KMS-11 (cell line): ENCODE measurements around the gene PRRC2B.
A peak's percentile ranks its signal among the peaks of the same experiment; 100 is the strongest.
"Not testable (repeated sequence)": the region's sequence is repeated elsewhere in the genome, so short reads cannot be mapped to it uniquely, and the experiment has no call there.

Experiments
- H2AFZ ChIP-seq: fragments of 200-600 bp; sonication (generic); 2 replicates; pipeline ENCODE4 v1.6.1; 2016; ENCODE audit warnings: antibody characterized with exemption, mixed run types, low read depth
- H3K27ac ChIP-seq: fragments of 200-600 bp; sonication (generic); 2 replicates; pipeline ENCODE4 v1.6.1; 2016; ENCODE audit warnings: mild to moderate bottlenecking, mixed run types
- H3K27me3 ChIP-seq: fragments of 200-600 bp; sonication (generic); 2 replicates; pipeline ENCODE4 v1.6.1; 2017; ENCODE audit warnings: mild to moderate bottlenecking, low read depth, mixed run types, moderate library complexity; ENCODE audit not compliant: insufficient read depth
- H3K36me3 ChIP-seq: fragments of 200-600 bp; sonication (generic); 2 replicates; pipeline ENCODE4 v1.6.1; 2017; ENCODE audit warnings: mild to moderate bottlenecking, mixed run types; ENCODE audit not compliant: insufficient read depth
- H3K4me1 ChIP-seq: fragments of 200-600 bp; sonication (generic); 2 replicates; pipeline ENCODE4 v1.6.1; 2016; ENCODE audit warnings: mild to moderate bottlenecking, low read depth, mixed run types; ENCODE audit not compliant: poor library complexity, severe bottlenecking
- H3K4me2 ChIP-seq: fragments of 200-600 bp; sonication (generic); 2 replicates; pipeline ENCODE4 v1.7.0; 2016; ENCODE audit warnings: mild to moderate bottlenecking, mixed run types
- H3K4me3 ChIP-seq: fragments of 200-600 bp; sonication (generic); IDR thresholded peaks from 2 replicates; pipeline ENCODE4 v1.6.1; 2017; ENCODE audit warnings: low read depth, low read length, mixed read lengths; ENCODE audit not compliant: insufficient read depth
- H3K79me2 ChIP-seq: fragments of 200-600 bp; sonication (generic); 2 replicates; pipeline ENCODE4 v1.6.1; 2016; ENCODE audit warnings: low read depth, mixed run types; ENCODE audit not compliant: insufficient read depth
- H3K9ac ChIP-seq: fragments of 200-600 bp; sonication (generic); 2 replicates; pipeline ENCODE4 v1.6.1; 2016; ENCODE audit warnings: mild to moderate bottlenecking, mixed run types
- H4K20me1 ChIP-seq: fragments of 200-600 bp; sonication (generic); 2 replicates; pipeline ENCODE4 v1.6.1; 2016; ENCODE audit warnings: mild to moderate bottlenecking, mixed run types; ENCODE audit not compliant: insufficient read depth
- CTCF ChIP-seq: fragments of 200-600 bp; sonication (generic); conservative IDR thresholded peaks from 2 replicates; pipeline ENCODE4 v1.6.1; 2017; ENCODE audit warnings: low read depth, mild to moderate bottlenecking, antibody characterized with exemption, low read length, moderate library complexity, mixed read lengths

Gene PRRC2B

GRCh38 chr9:131391020-131391419 is 2.9 kb upstream of the PRRC2B start:
- H3K4me1 ChIP-seq, result peaks cover 20% of the 10 kb centered on the region
- no peak overlapping the region for H3K4me3 ChIP-seq
- no peak for TF ChIP-seq CTCF
- H3K9ac ChIP-seq, result no peak overlapping the region
- H3K27me3 ChIP-seq, result no peaks in the 10 kb centered on the region
- peaks cover 16% of the 10 kb centered on the region for H3K79me2 ChIP-seq
- H3K36me3 ChIP-seq, result no peaks in the 10 kb centered on the region
- H4K20me1 ChIP-seq, result peaks cover 8% of the 10 kb centered on the region
- H3K27ac ChIP-seq, result no peak overlapping the region
- H2AFZ ChIP-seq, result no peak overlapping the region
- H3K4me2 ChIP-seq, result no peak overlapping the region

- Histone ChIP-seq H3K9ac (no peak overlapping the region), H3K4me2 (no peak overlapping the region), H3K4me3 (no peak overlapping the region), H4K20me1 (peaks cover 13% of the 10 kb centered on the region), H2AFZ (no peak overlapping the region), H3K36me3 (no peaks in the 10 kb centered on the region), H3K27me3 (no peaks in the 10 kb centered on the region), H3K79me2 (peaks cover 21% of the 10 kb centered on the region), H3K4me1 (peaks cover 25% of the 10 kb centered on the region), H3K27ac (no peak overlapping the region)
- TF ChIP-seq CTCF, result no peak
These were observed 2.4 kb upstream of the PRRC2B start for GRCh38 chr9:131391504-131391903.

GRCh38 chr9:131394464-131395156 is 724 bp downstream of the PRRC2B start:
- Histone ChIP-seq H3K27me3 (no peaks in the 10 kb centered on the region), H3K79me2 (peaks cover 52% of the 10 kb centered on the region), H3K9ac (peak overlapping the region; percentile 96), H3K36me3 (no peaks in the 10 kb centered on the region), H3K4me1 (peaks cover 52% of the 10 kb centered on the region), H3K4me2 (peak overlapping the region; percentile 91), H3K4me3 (no peak overlapping the region), H4K20me1 (peaks cover 44% of the 10 kb centered on the region), H3K27ac (peak overlapping the region; percentile 90), H2AFZ (no peak overlapping the region)
- no peak for TF ChIP-seq CTCF

- Histone ChIP-seq H3K79me2 (peaks cover 60% of the 10 kb centered on the region), H3K27ac (peak overlapping the region; percentile 90), H4K20me1 (peaks cover 52% of the 10 kb centered on the region), H3K4me2 (peak overlapping the region; percentile 91), H2AFZ (no peak overlapping the region), H3K27me3 (no peaks in the 10 kb centered on the region), H3K9ac (peak overlapping the region; percentile 96), H3K4me3 (no peak overlapping the region), H3K4me1 (peaks cover 57% of the 10 kb centered on the region), H3K36me3 (no peaks in the 10 kb centered on the region)
- 0 out of 2 replicates have a peak, but pooled peaks have one; percentile 3 for TF ChIP-seq CTCF
These were observed 1.5 kb downstream of the PRRC2B start for GRCh38 chr9:131395157-131396098.

- peak overlapping the region; percentile 96; the same call in 1 of the 2 replicates for H3K9ac ChIP-seq
- H3K4me3 ChIP-seq, H3K27ac ChIP-seq, H2AFZ ChIP-seq, H3K36me3 ChIP-seq, H3K27me3 ChIP-seq: not testable (repeated sequence)
- H3K4me2 ChIP-seq, result peak overlapping the region; percentile 91
- peaks cover 61% of the 10 kb centered on the region for H3K4me1 ChIP-seq
- H3K79me2 ChIP-seq, result peaks cover 66% of the 10 kb centered on the region
- H4K20me1 ChIP-seq, result peaks cover 59% of the 10 kb centered on the region
These were observed 2.2 kb downstream of the PRRC2B start for GRCh38 chr9:131396099-131396479.
